Astrocyte of the cerebellum (primary cell): ENCODE results near the gene ZNF18.
A peak's percentile ranks its signal among the peaks of the same experiment; 100 is the strongest.
"Not testable (repeated sequence)": the region's sequence is repeated elsewhere in the genome, so short reads cannot be mapped to it uniquely, and the experiment has no call there.

Experiments
- DNase-seq: peaks from one replicate; pipeline ENCODE4 v3.0.0-alpha.2; 2011; ENCODE audit warnings: low read depth
- H3K4me3 ChIP-seq: 2 replicates; pipeline ENCODE4 v1.5.1; 2011; ENCODE audit warnings: mild to moderate bottlenecking, low read depth, low read length, moderate library complexity
- CTCF ChIP-seq: IDR thresholded peaks from 2 replicates; pipeline ENCODE4 v1.5.1; 2012; ENCODE audit warnings: low read length, low read depth, moderate library complexity, mild to moderate bottlenecking; ENCODE audit errors: missing control alignments
- in situ Hi-C: cut with HindIII; loops from 2 replicates; pipeline ENCODE4 v1.10.0; 2017; ENCODE audit warnings: low sequenced_read_pairs

ZNF18 gene

GRCh38 chr17:11944587-11944986 lies 52.7 kb downstream of the ZNF18 start:
- TF ChIP-seq CTCF, result no peak
- in situ Hi-C loops, result no loop called here
- DNase-seq, result peak; percentile 11
- no peak overlapping the region for H3K4me3 ChIP-seq

GRCh38 chr17:11943759-11944347 lies 53.4 kb downstream of the ZNF18 start:
- no peak for DNase-seq
- in situ Hi-C loops, result no loop called here
- H3K4me3 ChIP-seq, result no peak overlapping the region
- no peak for TF ChIP-seq CTCF

- DNase-seq, in situ Hi-C loops, H3K4me3 ChIP-seq: not testable (repeated sequence)
Observed at GRCh38 chr17:11943086-11943485, 54.2 kb downstream of the ZNF18 start.

GRCh38 chr17:11940904-11941303 lies 56.4 kb downstream of the ZNF18 start:
- no peak for TF ChIP-seq CTCF
- in situ Hi-C loops, result no loop called here
- DNase-seq, result no peak
- no peak overlapping the region for H3K4me3 ChIP-seq

- in situ Hi-C loops, result no loop called here
- H3K4me3 ChIP-seq, result no peak overlapping the region
- peak; percentile 34 for DNase-seq
- TF ChIP-seq CTCF, result peak; percentile 91
Observed at GRCh38 chr17:11935734-11936406, 61.4 kb downstream of the ZNF18 start.

GRCh38 chr17:11932337-11932898 lies 64.9 kb downstream of the ZNF18 start:
- H3K4me3 ChIP-seq, result no peak overlapping the region
- in situ Hi-C loops, result no loop called here
- no peak for TF ChIP-seq CTCF
- DNase-seq, result no peak

GRCh38 chr17:11928436-11928835 lies 68.8 kb downstream of the ZNF18 start:
- in situ Hi-C loops, result no loop called here
- DNase-seq, result no peak
- no peak overlapping the region for H3K4me3 ChIP-seq
- no peak for TF ChIP-seq CTCF
